ENCODE data around the gene TNFSF8.

The TNFSF8 gene

GRCh38 chr9:114929201-114929600, 1.2 kb downstream of the TNFSF8 start:
- Histone ChIP-seq H3K14ac (ENCODE audit: low read length) (no peak overlapping the region), H3K27me3 (ENCODE audit: insufficient read depth, low read length) (no peaks in the 10 kb centered on the region), H4K91ac (ENCODE audit: low read depth, low read length) (no peak overlapping the region), H3K36me3 (ENCODE audit: control insufficient read depth in 1 of 2, insufficient read depth in 2 of 2, low read length in 2 of 2) (no peaks in the 10 kb centered on the region), H2BK12ac (ENCODE audit: low read length) (no peak overlapping the region), H3K4me3 (ENCODE audit: low read depth, low read length) (no peak overlapping the region), H3K9ac (ENCODE audit: low read length) (no peak overlapping the region), H3K27ac (ENCODE audit: low read depth, low read length) (no peak overlapping the region), H2BK5ac (ENCODE audit: low read depth, low read length, poor library complexity) (no peak overlapping the region), H3K79me1 (ENCODE audit: low read length) (peaks cover 28% of the 10 kb centered on the region), H4K12ac (ENCODE audit: low read depth, low read length) (no peak overlapping the region), H3K18ac (ENCODE audit: low read length) (no peak overlapping the region), H2AFZ (ENCODE audit: insufficient read depth, low read length, poor library complexity) (no peak overlapping the region), H3K4me1 (ENCODE audit: control insufficient read depth in 1 of 2, insufficient read depth in 2 of 2, low read length in 2 of 2) (peaks cover 17 to 26% of the 10 kb centered on the region in 2 experiments), H3K79me2 (ENCODE audit: control insufficient read depth, insufficient read depth, low read length, poor library complexity) (no peaks in the 10 kb centered on the region), H3K4me2 (ENCODE audit: low read length) (no peak overlapping the region), H4K8ac (ENCODE audit: low read depth, low read length) (no peak overlapping the region), H2AK5ac (ENCODE audit: low read length) (no peak overlapping the region), H3K9me3 (ENCODE audit: insufficient read depth, low read depth, low read length) (peaks cover 1% of the 10 kb centered on the region), H3K23ac (ENCODE audit: low read length) (no peak overlapping the region), H2BK120ac (ENCODE audit: insufficient read depth, low read length, poor library complexity) (peak overlapping the region; percentile 35), H3K4ac (ENCODE audit: low read depth, low read length) (no peak overlapping the region)
- no CpG with 5 or more reads among the region's 5 CpGs for WGBS (ENCODE audit: extremely low coverage, insufficient coverage, insufficient read length)
- DNase-seq = no peak

- no peak overlapping the region for H3K4ac ChIP-seq (ENCODE audit: low read depth, low read length)
- H2BK120ac ChIP-seq (ENCODE audit: insufficient read depth, low read length, poor library complexity) = no peak overlapping the region
- H3K9me3 ChIP-seq (ENCODE audit: insufficient read depth, low read depth, low read length) = peaks cover 1% of the 10 kb centered on the region
- H3K36me3 ChIP-seq (ENCODE audit: control insufficient read depth in 1 of 2, insufficient read depth in 2 of 2, low read length in 2 of 2) = no peaks in the 10 kb centered on the region
- no peak overlapping the region for H4K12ac ChIP-seq (ENCODE audit: low read depth, low read length)
- H2BK5ac ChIP-seq (ENCODE audit: low read depth, low read length, poor library complexity) = no peak overlapping the region
- H4K91ac ChIP-seq (ENCODE audit: low read depth, low read length) = no peak overlapping the region
- no peak overlapping the region for H3K27ac ChIP-seq (ENCODE audit: low read depth, low read length)
- no peak overlapping the region for H3K23ac ChIP-seq (ENCODE audit: low read length)
- no CpG with 5 or more reads among the region's 1 CpG for WGBS (ENCODE audit: extremely low coverage, insufficient coverage, insufficient read length)
- no peak overlapping the region for H4K8ac ChIP-seq (ENCODE audit: low read depth, low read length)
- peaks cover 17 to 26% of the 10 kb centered on the region in 2 experiments for H3K4me1 ChIP-seq (ENCODE audit: control insufficient read depth in 1 of 2, insufficient read depth in 2 of 2, low read length in 2 of 2)
- no peak overlapping the region for H2AFZ ChIP-seq (ENCODE audit: insufficient read depth, low read length, poor library complexity)
- no peak overlapping the region for H3K4me3 ChIP-seq (ENCODE audit: low read depth, low read length)
- DNase-seq = no peak
- H2BK12ac ChIP-seq (ENCODE audit: low read length) = no peak overlapping the region
- H2AK5ac ChIP-seq (ENCODE audit: low read length) = no peak overlapping the region
- peaks cover 26% of the 10 kb centered on the region for H3K79me1 ChIP-seq (ENCODE audit: low read length)
- no peaks in the 10 kb centered on the region for H3K27me3 ChIP-seq (ENCODE audit: insufficient read depth, low read length)
- H3K9ac ChIP-seq (ENCODE audit: low read length) = no peak overlapping the region
- no peak overlapping the region for H3K14ac ChIP-seq (ENCODE audit: low read length)
- no peaks in the 10 kb centered on the region for H3K79me2 ChIP-seq (ENCODE audit: control insufficient read depth, insufficient read depth, low read length, poor library complexity)
- H3K4me2 ChIP-seq (ENCODE audit: low read length) = no peak overlapping the region
- no peak overlapping the region for H3K18ac ChIP-seq (ENCODE audit: low read length)
These were observed 1.7 kb downstream of the TNFSF8 start for GRCh38 chr9:114928671-114929070.

GRCh38 chr9:114928136-114928535, 2.3 kb downstream of the TNFSF8 start:
- Histone ChIP-seq H4K12ac (ENCODE audit: low read depth, low read length) (no peak overlapping the region), H2BK120ac (ENCODE audit: insufficient read depth, low read length, poor library complexity) (no peak overlapping the region), H2BK5ac (ENCODE audit: low read depth, low read length, poor library complexity) (no peak overlapping the region), H3K79me2 (ENCODE audit: control insufficient read depth, insufficient read depth, low read length, poor library complexity) (no peaks in the 10 kb centered on the region), H2AFZ (ENCODE audit: insufficient read depth, low read length, poor library complexity) (no peak overlapping the region), H4K91ac (ENCODE audit: low read depth, low read length) (peak overlapping the region; percentile 83), H3K36me3 (ENCODE audit: control insufficient read depth in 1 of 2, insufficient read depth in 2 of 2, low read length in 2 of 2) (no peaks in the 10 kb centered on the region), H3K4ac (ENCODE audit: low read depth, low read length) (no peak overlapping the region), H3K14ac (ENCODE audit: low read length) (no peak overlapping the region), H3K23ac (ENCODE audit: low read length) (no peak overlapping the region), H3K9ac (ENCODE audit: low read length) (no peak overlapping the region), H3K9me3 (ENCODE audit: insufficient read depth, low read depth, low read length) (peaks cover 1% of the 10 kb centered on the region), H2BK12ac (ENCODE audit: low read length) (no peak overlapping the region), H3K27me3 (ENCODE audit: insufficient read depth, low read length) (no peaks in the 10 kb centered on the region), H2AK5ac (ENCODE audit: low read length) (no peak overlapping the region), H3K27ac (ENCODE audit: low read depth, low read length) (no peak overlapping the region), H3K79me1 (ENCODE audit: low read length) (peaks cover 24% of the 10 kb centered on the region), H3K4me1 (ENCODE audit: control insufficient read depth in 1 of 2, insufficient read depth in 2 of 2, low read length in 2 of 2) (peaks cover 17 to 26% of the 10 kb centered on the region in 2 experiments), H3K4me3 (ENCODE audit: low read depth, low read length) (no peak overlapping the region), H3K18ac (ENCODE audit: low read length) (no peak overlapping the region), H4K8ac (ENCODE audit: low read depth, low read length) (no peak overlapping the region), H3K4me2 (ENCODE audit: low read length) (no peak overlapping the region)
- no CpG with 5 or more reads among the region's 3 CpGs for WGBS (ENCODE audit: extremely low coverage, insufficient coverage, insufficient read length)
- no peak for DNase-seq

GRCh38 chr9:114925672-114926071, 4.7 kb downstream of the TNFSF8 start:
- no CpG with 5 or more reads among the region's 2 CpGs for WGBS (ENCODE audit: extremely low coverage, insufficient coverage, insufficient read length)
- no peak overlapping the region for H2AFZ ChIP-seq (ENCODE audit: insufficient read depth, low read length, poor library complexity)
- H3K36me3 ChIP-seq (ENCODE audit: control insufficient read depth in 1 of 2, insufficient read depth in 2 of 2, low read length in 2 of 2) = no peaks in the 10 kb centered on the region

More at GRCh38 chr9:114925672-114926071, 4.7 kb downstream of the TNFSF8 start:
- Histone ChIP-seq H3K4me2 (ENCODE audit: low read length) (no peak overlapping the region), H3K79me1 (ENCODE audit: low read length) (peaks cover 22% of the 10 kb centered on the region), H3K4ac (ENCODE audit: low read depth, low read length) (no peak overlapping the region), H3K23ac (ENCODE audit: low read length) (no peak overlapping the region), H3K14ac (ENCODE audit: low read length) (no peak overlapping the region), H2AK5ac (ENCODE audit: low read length) (no peak overlapping the region), H3K4me1 (ENCODE audit: control insufficient read depth in 1 of 2, insufficient read depth in 2 of 2, low read length in 2 of 2) (peaks cover 13 to 19% of the 10 kb centered on the region in 2 experiments), H4K91ac (ENCODE audit: low read depth, low read length) (no peak overlapping the region), H4K8ac (ENCODE audit: low read depth, low read length) (no peak overlapping the region), H3K27ac (ENCODE audit: low read depth, low read length) (peak overlapping the region; percentile 83), H3K18ac (ENCODE audit: low read length) (no peak overlapping the region), H2BK120ac (ENCODE audit: insufficient read depth, low read length, poor library complexity) (no peak overlapping the region), H3K4me3 (ENCODE audit: low read depth, low read length) (no peak overlapping the region), H3K9ac (ENCODE audit: low read length) (no peak overlapping the region), H4K12ac (ENCODE audit: low read depth, low read length) (no peak overlapping the region), H2BK5ac (ENCODE audit: low read depth, low read length, poor library complexity) (no peak overlapping the region), H3K9me3 (ENCODE audit: insufficient read depth, low read depth, low read length) (peaks cover 1% of the 10 kb centered on the region), H3K27me3 (ENCODE audit: insufficient read depth, low read length) (no peaks in the 10 kb centered on the region), H3K79me2 (ENCODE audit: control insufficient read depth, insufficient read depth, low read length, poor library complexity) (peaks cover 2% of the 10 kb centered on the region), H2BK12ac (ENCODE audit: low read length) (no peak overlapping the region)
- peak in 1 of 2 donors; percentile 41 for DNase-seq
